Uterus (tissue), 4 donors: ENCODE data around the gene LDHD. TPM values are rescaled to one million over a fixed set of nuclear protein-coding genes. Genes with fewer than 3 reads are reported as not detected.

Experiments used
- DNase-seq, 2 donors: peaks; one replicate each; pipeline ENCODE4 v3.0.0-alpha.2; 2019 to 2020
- H3K27ac ChIP-seq, 2 donors: fragments of 200-600 bp; sonication (generic); 1 replicate in 1 of 2; 2 replicates in 1 of 2; pipeline ENCODE4 v1.5.1; 2016 to 2018
- H3K27me3 ChIP-seq, 2 donors: fragments of 200-600 bp; sonication (generic); one replicate each; pipeline ENCODE4 v1.5.1; 2018 to 2019; ENCODE audit warnings: control low read depth in 1 of 2
- H3K36me3 ChIP-seq, 2 donors: fragments of 200-600 bp; sonication (generic); one replicate each; pipeline ENCODE4 v1.5.1; 2019; ENCODE audit warnings: control low read depth in 1 of 2
- H3K4me1 ChIP-seq, 2 donors: fragments of 200-600 bp; sonication (generic); one replicate each; pipeline ENCODE4 v1.5.1; 2018 to 2019; ENCODE audit warnings: control low read depth in 1 of 2
- H3K4me3 ChIP-seq, 2 donors: fragments of 200-600 bp; sonication (generic); 1 replicate in 1 of 2; 2 replicates in 1 of 2; pipeline ENCODE4 v1.5.1; 2018 to 2019; ENCODE audit warnings: mild to moderate bottlenecking in 1 of 2
- H3K9me3 ChIP-seq, 2 donors: fragments of 200-600 bp; sonication (generic); one replicate each; pipeline ENCODE4 v1.5.1; 2019; ENCODE audit warnings: control low read depth in 1 of 2
- POLR2A ChIP-seq, 2 donors: fragments of 450-650 bp; IDR thresholded peaks; one replicate each; pipeline ENCODE4 v1.6.1; 2016; ENCODE audit warnings: antibody characterized with exemption in 2 of 2, mild to moderate bottlenecking in 1 of 2, moderate library complexity in 1 of 2
- intact Hi-C: fragments of 100-400 bp; cut with DNase I; formaldehyde crosslinking; loops from one replicate; pipeline ENCODE4 v1.15.1; 2023; ENCODE audit warnings: low total_unique reads
- total RNA-seq, 4 donors: library from RNA; depleted of rRNA in 3 of 4; stranded (reverse); fragments of >200 nt in 3 of 4; gene quantifications; one replicate each; pipeline versions ENCODE4 v1.1.0 to v1.2.4, GENCODE V29; 2014 to 2023
- TF ChIP-seq, protein P1 (sequence below), 4 experiments: fragments of 200-600 bp in 2 of 4; fragments of 450-650 bp in 2 of 4; sonication (generic) in 2 of 4; IDR thresholded peaks; one replicate each; pipeline ENCODE4 v1.5.1; 2016 to 2019; ENCODE audit warnings: antibody characterized with exemption in 4 of 4, mild to moderate bottlenecking in 2 of 4, moderate library complexity in 1 of 4
- donor health status: DM: yes; HTN: yes; CAD: no.

LDHD gene
- total RNA-seq, 4 donors from 2014 or later, result 1.3 to 5.7 (median 3.3) TPM

DNA sequence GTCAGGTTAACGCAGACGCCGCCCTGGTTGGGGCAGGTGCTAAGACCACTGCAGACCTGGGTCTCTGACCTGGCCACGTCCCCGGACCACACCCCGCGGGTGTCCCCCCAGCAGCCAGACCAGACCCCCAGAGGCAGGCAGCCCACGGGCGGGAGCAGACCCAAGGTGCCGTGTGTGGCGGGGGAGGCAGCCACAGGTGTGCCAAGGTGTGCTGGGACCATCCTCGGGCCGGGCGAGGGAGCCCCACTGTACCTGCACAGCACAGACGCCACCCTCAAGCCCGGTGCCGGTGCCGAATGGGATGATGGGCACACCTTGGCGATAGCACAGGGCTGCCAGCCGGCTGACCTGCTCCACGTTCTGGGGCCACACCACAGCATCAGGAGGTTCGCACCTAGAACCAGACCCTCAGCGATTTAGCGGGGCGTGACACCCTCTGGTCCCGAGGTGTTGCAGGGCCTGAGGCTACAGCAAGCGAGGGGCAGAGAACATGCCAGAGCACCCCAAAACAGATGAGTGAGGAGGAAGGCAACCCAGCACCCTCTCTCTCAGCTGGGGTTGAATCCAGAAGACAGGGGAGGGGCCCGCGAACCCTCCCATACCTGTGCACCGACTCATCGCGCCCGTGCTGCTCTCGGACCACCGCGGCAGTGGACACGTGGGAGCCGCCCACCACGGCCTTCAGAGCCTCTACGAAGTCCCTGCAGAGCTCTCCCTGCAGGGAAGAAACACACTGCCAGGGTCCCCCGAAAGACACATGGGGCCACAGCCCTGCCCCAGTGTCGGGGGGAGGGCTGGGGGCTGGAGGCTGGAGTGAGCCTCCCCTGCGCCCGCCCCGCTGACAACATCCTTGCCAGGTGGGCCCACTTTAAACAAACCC is 1.4 kb downstream of the LDHD start:
- H3K27ac ChIP-seq, result no peak overlapping the region
- DNase-seq, result peak in 1 of 2 donors; percentile 19
- intact Hi-C loops, result no loop called here
- H3K27me3 ChIP-seq, result no peaks in the 10 kb centered on the region
- peak overlapping the region in 1 of 2 donors; percentile 45 for H3K4me3 ChIP-seq
- H3K4me1 ChIP-seq, result peaks cover 0 to under 1% of the 10 kb centered on the region in 2 donors
- no peaks in the 10 kb centered on the region for H3K9me3 ChIP-seq
- no peaks in the 10 kb centered on the region for H3K36me3 ChIP-seq
- TF ChIP-seq, protein P1, sequence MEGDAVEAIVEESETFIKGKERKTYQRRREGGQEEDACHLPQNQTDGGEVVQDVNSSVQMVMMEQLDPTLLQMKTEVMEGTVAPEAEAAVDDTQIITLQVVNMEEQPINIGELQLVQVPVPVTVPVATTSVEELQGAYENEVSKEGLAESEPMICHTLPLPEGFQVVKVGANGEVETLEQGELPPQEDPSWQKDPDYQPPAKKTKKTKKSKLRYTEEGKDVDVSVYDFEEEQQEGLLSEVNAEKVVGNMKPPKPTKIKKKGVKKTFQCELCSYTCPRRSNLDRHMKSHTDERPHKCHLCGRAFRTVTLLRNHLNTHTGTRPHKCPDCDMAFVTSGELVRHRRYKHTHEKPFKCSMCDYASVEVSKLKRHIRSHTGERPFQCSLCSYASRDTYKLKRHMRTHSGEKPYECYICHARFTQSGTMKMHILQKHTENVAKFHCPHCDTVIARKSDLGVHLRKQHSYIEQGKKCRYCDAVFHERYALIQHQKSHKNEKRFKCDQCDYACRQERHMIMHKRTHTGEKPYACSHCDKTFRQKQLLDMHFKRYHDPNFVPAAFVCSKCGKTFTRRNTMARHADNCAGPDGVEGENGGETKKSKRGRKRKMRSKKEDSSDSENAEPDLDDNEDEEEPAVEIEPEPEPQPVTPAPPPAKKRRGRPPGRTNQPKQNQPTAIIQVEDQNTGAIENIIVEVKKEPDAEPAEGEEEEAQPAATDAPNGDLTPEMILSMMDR (IDR thresholded peaks at IDR 0.05), result no peak
- TF ChIP-seq POLR2A (IDR thresholded peaks at IDR 0.05), result no peak

- intact Hi-C loops, result no loop called here
- Histone ChIP-seq H3K27me3 (no peaks in the 10 kb centered on the region), H3K4me3 (no peak overlapping the region), H3K27ac (no peak overlapping the region), H3K4me1 (peaks cover 6 to 8% of the 10 kb centered on the region in 2 donors), H3K9me3 (no peaks in the 10 kb centered on the region), H3K36me3 (no peaks in the 10 kb centered on the region)
- no peak for TF ChIP-seq POLR2A (IDR thresholded peaks at IDR 0.05)
- TF ChIP-seq, protein P1 (IDR thresholded peaks at IDR 0.05), result no peak
- peak in 1 of 2 donors; percentile 17 for DNase-seq
Measured at GRCh38 chr16:75114179-75114945, 2.2 kb downstream of the LDHD start.

- Histone ChIP-seq H3K4me3 (no peak overlapping the region), H3K36me3 (no peaks in the 10 kb centered on the region), H3K9me3 (no peaks in the 10 kb centered on the region), H3K27me3 (no peaks in the 10 kb centered on the region), H3K4me1 (peaks cover 8 to 15% of the 10 kb centered on the region in 2 donors), H3K27ac (no peak overlapping the region)
- DNase-seq, result no peak
- intact Hi-C loops, result no loop called here
- TF ChIP-seq, protein P1 (IDR thresholded peaks at IDR 0.05), result no peak
- no peak for TF ChIP-seq POLR2A (IDR thresholded peaks at IDR 0.05)
Measured at GRCh38 chr16:75113541-75114121, 2.9 kb downstream of the LDHD start.

- intact Hi-C loops, result no loop called here
- no peak overlapping the region for H3K4me3 ChIP-seq
- no peaks in the 10 kb centered on the region for H3K27me3 ChIP-seq
- peak overlapping the region; percentile 81 to 82 for H3K27ac ChIP-seq
- H3K9me3 ChIP-seq, result no peaks in the 10 kb centered on the region
- H3K36me3 ChIP-seq, result no peaks in the 10 kb centered on the region
- H3K4me1 ChIP-seq, result peaks cover 12 to 16% of the 10 kb centered on the region in 2 donors
- DNase-seq, result no peak
- TF ChIP-seq, protein P1 (IDR thresholded peaks at IDR 0.05), result no peak
- TF ChIP-seq POLR2A (IDR thresholded peaks at IDR 0.05), result no peak
Measured at GRCh38 chr16:75112734-75113491, 3.7 kb downstream of the LDHD start.
